NCI-H2107 treated with DMSO at 0.1 percent for 48 hours (cell line): ENCODE measurements around the gene ATP2A2.
"Not testable (repeated sequence)": the region's sequence is repeated elsewhere in the genome, so short reads cannot be mapped to it uniquely, and the experiment has no call there.

Source experiments
- DNase-seq: peaks from one replicate; lab custom pipeline; 2025; ENCODE audit not compliant: unreplicated experiment; lab: John Stamatoyannopoulos, UW

Gene ATP2A2

DNA sequence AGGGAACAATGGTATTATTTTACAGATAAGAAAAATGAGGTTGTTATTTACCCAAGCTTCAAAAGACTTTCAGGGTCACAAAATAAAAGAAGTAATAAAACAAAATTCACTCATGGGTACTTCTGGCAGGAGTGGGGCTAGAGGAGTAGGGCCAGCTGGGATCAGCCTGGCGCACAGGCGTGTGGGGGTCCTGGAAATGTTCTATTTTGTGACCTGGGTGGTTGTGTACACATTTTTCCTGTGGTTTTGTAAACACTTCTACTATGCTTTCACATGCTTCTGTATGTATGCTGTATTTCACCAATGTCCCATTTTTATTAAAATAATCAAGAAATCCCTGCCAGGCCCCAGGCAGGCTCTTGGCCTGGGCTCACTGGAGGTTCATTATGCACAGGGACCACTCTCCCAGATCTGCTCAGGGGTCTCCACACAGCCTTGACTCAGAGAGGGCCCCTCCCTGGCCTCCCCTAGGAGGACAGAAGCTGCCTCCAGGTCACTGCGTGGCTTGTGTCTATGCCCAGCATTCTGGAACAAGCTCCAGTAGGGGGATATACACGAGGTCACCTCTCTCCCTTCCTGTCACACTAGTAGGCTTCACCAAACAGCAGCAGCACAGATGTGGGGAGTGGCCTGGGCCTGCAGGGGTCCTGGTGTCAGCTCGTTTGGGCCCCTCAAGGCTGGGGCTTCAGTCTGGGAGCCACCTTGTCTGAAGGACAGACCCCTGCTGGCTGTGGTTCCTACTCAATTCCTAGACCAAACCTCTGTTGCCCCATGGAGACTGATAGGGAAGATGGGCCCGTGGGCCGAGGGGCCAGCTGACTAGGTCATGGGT lies 84.7 kb downstream of the ATP2A2 start:
- no peak for DNase-seq

DNA sequence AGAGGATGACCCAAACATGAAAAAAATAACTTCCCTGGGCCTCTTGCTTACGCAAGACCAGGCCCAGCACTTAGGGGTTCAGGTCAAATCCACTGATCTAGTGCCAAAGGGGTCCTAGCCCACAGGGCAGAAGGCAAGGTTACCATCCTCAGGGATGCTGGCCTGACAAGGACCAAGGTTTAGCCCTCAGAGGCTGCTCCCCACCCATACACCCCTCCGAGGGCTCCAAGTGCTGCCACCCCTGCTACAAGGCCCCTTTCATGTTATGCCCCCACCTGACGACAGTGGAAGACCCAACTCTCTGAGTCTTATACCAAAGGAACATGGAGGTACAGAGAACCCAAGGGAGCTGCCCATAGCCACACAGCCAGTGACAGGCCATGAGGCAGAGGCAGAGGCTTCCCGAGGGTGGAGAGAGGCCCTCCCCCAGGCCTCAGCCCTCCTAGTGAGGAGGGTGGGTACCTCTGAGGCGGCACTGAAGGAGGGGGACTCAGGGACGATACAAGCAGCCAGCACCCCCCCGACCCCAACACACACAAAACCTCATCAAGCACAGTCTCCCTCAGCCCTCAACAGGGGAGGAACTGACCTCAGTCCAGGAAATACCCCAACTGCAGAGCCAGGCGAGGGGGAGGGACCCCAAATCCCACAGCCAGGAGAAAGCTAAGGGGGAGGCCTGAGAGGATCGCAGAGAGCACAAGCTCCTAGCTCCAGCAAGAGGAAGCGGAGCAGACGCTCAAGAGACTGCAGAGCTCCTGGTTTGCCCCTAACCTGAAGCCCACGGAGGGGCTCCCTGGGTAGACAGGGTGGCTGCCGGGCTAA lies 85.5 kb downstream of the ATP2A2 start:
- no peak for DNase-seq

DNA sequence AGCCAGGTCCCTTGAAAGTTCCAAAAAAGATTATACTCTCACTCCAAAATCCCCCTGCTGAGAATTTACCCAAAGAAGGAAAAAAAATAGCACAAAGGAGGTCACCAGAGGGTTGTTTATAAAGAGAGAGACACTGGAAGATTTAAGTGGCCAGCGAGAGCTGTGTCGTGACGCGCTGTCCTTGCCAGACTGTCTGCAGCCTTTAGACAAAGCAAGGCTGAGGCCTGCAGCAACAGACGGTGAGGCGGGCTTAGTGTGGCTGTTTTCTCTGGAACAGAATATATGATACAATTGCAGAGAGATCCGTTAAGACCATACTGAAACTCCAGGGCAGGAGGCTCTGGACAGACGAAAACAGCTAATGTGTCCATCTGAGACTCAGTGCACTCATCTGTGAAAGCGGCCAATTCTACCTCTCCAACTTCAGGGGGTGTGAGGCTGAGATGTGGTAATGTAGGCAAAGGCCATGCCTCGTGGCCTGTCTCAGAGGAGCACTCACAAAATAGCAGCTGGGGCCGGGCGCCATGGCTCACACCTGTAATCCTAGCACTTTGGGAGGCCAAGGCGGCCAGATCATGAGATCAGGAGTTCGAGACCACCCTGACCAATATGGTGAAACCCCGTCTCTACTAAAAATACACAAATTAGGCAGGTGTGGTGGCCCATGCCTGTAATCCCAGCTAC lies 86.3 kb downstream of the ATP2A2 start:
- no peak for DNase-seq

DNA sequence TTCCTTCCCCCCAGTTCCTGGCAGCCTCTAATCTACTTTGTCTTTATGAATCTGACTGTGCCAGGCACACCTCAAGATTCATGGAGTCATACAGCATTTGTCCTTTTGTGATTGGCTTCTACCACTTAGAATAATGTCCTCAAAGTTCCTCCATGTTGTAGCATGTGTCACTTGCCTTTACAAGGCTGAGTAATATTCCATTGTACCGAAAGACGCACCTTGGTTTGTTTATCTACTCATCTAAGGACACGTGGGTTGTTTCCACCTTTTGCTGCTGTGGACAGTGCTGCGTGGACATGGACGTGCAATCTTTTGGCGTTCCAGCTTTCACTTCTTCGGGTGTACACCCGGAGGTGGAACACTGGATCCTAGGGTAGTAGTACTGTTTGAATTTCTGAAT lies 88.9 kb downstream of the ATP2A2 start:
- DNase-seq, result no peak

DNA sequence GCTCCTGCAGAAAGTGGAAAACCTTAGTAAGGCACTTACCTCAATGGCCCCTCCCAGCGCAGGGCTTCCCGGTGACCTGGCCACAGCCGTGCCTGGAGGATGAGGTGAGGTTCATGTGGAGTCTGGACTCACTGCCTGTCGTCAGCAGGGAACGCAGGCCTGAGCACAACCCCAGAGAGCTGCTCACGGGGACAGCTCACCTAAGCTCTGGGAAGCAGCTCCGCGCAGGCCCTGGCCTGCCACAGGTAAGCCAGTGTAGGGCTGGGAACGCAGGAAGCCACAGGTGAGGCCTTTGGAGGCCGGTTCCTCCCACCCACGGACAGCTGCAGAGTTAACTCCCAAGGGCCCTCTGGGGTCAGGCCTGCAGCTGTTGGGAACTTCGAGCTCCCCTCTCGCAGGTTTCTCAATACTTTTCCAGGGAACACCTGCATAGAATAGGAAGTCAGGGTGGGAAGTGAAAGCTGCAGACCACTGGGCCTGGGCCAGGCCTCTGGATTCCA lies 89.7 kb downstream of the ATP2A2 start:
- peak; percentile 63 for DNase-seq

DNA sequence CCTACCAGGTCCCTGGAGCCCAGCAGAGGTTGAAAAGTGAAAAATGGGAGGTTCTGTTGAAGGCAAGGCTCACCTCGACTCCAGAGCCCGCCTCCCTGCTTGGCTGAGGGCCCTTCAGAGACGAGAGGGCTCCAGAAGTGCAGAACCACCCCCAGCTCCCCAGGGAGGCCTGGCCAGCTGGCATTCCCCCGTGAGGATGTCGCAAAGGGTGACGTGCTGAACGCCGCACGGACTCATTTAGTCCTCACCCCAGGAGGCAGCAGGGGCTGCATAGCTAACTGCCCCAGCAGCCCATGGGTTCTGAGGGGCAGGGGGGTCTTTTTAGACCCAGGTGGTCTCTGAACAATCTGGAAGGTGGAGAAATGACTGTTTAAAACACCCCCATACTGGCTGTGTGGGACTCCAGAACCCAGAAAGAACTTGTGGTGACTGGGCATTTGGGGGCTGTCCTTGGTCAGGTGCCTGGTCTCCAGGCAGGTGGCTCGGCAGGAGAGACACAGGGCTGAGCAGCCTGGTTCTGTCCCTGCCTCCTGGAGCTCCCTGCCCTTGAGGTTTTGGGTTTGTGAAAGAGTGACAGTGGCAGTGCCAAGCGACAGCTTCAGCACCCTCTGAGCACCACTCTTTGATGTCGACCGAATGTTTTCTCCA lies 90.5 kb downstream of the ATP2A2 start:
- peak; percentile 97 for DNase-seq

DNA sequence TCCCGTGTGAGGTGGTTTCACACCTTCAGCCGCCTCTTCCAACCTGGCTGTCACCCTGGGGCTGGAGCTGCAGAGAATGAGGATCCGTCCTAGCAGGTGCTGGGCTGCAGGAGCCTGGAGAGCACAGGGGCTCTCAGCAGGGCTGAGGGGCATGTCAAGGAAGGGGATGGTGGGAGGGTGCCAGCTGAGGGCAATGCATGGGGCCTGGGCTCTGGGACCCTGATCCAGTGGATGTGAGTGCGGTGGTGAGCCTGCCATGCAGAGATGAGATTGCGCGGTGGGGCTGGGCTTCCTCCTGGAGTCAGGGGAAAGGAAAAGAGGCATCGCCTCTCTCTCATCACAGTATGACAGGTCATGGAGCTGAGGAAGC lies 91.0 kb downstream of the ATP2A2 start:
- DNase-seq, result no peak

DNA sequence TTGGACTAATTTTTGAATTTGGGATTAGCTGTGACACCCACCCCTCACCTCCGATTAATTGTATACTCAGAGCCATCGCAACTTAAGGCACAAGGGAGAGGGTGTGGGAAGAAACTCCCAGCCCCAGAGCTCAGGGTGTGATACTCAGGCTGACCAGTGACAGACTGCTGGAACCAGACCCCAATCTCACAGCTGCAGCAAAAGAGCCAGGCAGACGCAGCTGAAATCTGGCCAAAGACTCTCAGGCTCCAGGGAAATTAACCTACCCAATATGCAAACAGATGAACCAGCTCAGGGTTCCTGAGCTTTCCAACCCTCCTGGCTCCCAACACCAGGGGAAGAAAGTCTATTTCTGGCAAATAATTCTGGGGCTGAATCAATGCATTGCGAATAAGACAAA lies 92.0 kb downstream of the ATP2A2 start:
- no peak for DNase-seq

DNA sequence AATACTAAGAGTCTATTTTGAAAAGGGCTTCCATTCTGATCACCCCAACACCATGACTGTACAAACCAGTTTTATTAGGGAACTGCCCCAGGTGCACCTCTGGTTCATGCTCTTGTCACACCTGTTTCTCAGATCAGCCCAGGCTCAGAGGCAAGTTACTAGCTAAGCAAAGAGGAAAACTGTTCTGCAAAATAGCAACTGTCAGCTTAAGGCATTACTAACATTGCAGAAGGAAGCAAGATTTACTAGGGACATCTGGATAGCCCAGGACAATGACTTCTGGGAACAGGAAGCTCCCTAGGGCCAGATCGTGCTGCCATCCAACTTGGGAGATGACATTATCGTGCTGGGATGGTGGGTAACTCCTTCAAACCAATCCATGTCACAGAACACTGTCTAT lies 92.4 kb downstream of the ATP2A2 start:
- no peak for DNase-seq

DNA sequence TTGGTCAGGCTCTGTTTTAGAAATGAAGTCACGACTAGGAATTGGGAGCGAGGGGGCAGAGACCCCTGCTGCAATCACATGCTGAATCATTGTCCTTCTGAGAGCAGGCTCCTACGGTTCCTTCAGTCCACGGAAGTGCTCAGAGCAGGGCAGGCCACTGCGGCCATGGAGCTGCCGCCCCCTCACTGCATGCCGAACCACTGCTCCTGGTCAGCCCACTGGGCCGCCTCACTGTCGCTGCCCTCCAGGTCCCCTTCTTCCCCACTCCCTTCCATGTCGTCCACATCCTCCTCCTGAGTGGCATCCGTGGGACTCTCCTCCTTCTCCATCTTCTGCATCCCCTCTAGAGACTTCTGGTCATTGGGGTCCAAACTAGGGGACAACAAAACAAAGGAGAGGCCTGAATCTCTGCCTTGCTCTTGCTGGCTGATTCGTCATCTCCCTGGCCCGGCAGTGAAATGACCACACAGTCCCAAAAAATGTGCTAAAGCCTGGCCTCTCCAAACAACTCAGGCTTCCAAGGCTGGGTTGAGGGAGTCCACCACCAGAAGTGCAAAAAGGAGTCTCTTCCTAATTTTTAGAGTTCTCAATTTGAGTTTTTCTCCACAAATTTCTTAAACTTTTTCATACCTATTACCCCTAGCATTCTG lies 93.0 kb downstream of the ATP2A2 start:
- no peak for DNase-seq

DNA sequence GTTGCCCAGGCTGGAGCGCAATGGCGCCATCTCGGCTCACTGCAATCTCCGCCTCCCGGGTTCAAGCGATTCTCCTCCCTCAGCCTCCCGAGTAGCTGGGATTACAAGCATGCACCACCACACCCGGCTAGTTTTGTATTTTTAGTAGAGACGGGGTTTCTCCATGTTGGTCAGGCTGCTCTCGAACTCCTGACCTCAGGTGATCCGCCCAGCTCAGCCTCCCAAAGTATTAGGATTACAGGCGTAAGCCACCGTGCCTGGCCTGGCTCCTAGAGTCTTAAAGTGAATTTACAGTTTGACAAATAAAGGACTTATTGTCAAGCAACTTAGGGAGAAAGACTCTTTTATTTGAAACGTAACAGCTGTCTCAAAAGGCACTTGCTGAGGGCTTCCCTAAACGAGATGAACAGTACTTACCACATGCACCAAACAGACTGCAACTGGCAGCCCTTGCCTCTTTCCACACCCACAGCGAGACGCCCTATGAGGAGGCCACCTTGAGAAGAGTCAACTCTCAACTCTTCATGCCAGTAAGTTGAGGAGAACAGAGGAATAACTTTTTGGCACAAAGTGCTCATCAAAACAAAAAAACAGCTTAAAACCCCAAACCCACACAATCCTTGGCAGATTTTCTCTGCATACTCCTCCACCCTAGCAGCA lies 97.2 kb downstream of the ATP2A2 start:
- DNase-seq, result not testable (repeated sequence)

DNA sequence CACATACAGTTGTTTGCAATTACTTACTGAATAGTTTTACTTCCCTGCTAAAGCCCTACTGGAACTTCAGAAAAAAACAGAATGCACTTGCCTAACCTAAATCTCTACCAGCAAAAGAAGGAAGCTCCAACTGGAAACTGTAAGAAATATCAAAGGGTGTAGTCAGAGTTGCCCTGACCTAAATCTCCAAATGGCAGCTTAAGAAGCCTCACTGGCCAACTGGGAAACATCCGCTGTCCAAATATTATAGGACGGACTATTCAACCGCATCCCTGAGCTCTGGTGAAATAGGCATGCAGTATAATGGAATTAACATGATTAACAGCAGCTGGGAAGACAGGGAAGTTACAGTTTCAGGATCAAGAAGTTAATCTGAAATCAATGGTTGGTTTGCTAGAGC lies 98.2 kb downstream of the ATP2A2 start:
- DNase-seq, result no peak

DNA sequence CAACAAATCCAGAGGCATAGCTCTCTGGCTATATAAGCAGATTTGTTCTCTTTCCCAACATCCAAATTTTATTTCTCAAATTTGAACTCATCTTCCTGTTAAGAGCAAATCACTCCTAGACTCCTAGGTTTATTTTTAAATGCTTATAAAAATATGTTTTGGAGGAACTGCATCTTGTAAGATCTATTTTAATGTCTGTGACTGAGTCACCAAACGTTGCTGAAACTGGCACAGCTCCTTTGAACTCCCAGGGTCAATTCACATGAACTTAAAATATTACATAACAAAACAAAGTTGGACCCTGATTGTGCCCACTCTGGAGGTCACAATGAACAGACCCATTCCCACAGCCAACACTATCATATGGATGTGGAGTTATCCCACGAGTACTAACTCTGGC lies 98.6 kb downstream of the ATP2A2 start:
- no peak for DNase-seq

DNA sequence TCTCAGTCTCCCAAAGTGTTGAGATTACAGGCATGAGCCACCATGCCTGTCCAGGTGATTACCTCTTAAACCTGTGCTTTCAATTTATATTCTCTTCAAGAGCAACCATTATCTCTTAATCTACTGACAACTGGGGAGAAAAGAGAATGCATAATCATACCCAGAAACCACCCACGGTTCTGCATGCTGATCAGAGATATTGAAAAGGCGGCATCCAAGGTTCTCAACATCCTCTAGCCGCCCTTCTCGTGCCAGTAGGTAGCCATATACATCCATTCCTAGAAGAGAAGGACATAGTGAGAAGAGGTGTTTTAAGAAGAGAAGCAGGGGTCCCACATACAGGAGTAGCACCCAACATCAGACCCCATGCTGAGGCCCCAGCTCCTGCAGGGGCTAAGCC lies 101.6 kb downstream of the ATP2A2 start:
- no peak for DNase-seq
